ENCODE results near the gene DDX3X. TPM values are rescaled to one million over a fixed set of nuclear protein-coding genes. Genes with fewer than 3 reads are reported as not detected.
"Not testable (repeated sequence)": the region's sequence is repeated elsewhere in the genome, so short reads cannot be mapped to it uniquely, and the experiment has no call there.

DDX3X gene
- total RNA-seq, 2 experiments from 2014 or later: 275 to 291 TPM

GRCh38 chrX:41408576-41408975, 74.6 kb downstream of the DDX3X start:
- no peak for DNase-seq
- no peaks in the 10 kb centered on the region for H3K9me3 Mint-ChIP-seq
- no peaks in the 10 kb centered on the region for H3K4me1 Mint-ChIP-seq
- no peak overlapping the region for H3K4me3 Mint-ChIP-seq
- H3K27me3 Mint-ChIP-seq: no peaks in the 10 kb centered on the region
- no peaks in the 10 kb centered on the region for H3K36me3 Mint-ChIP-seq
- no peak overlapping the region for H3K27ac Mint-ChIP-seq

- DNase-seq: no peak
- H3K4me1 Mint-ChIP-seq: no peaks in the 10 kb centered on the region
- no peaks in the 10 kb centered on the region for H3K27me3 Mint-ChIP-seq
- no peaks in the 10 kb centered on the region for H3K9me3 Mint-ChIP-seq
- no peak overlapping the region for H3K27ac Mint-ChIP-seq
- no peak overlapping the region for H3K4me3 Mint-ChIP-seq
- H3K36me3 Mint-ChIP-seq: no peaks in the 10 kb centered on the region
Observed at GRCh38 chrX:41409006-41409405, 75.0 kb downstream of the DDX3X start.

- H3K4me3 Mint-ChIP-seq, H3K27me3 Mint-ChIP-seq, H3K9me3 Mint-ChIP-seq, H3K36me3 Mint-ChIP-seq, H3K27ac Mint-ChIP-seq, DNase-seq, H3K4me1 Mint-ChIP-seq: not testable (repeated sequence)
Observed at GRCh38 chrX:41411222-41411621, 77.3 kb downstream of the DDX3X start.

- H3K36me3 Mint-ChIP-seq: no peaks in the 10 kb centered on the region
- no peak overlapping the region for H3K27ac Mint-ChIP-seq
- no peaks in the 10 kb centered on the region for H3K27me3 Mint-ChIP-seq
- H3K9me3 Mint-ChIP-seq: no peaks in the 10 kb centered on the region
- H3K4me3 Mint-ChIP-seq: no peak overlapping the region
- H3K4me1 Mint-ChIP-seq: no peaks in the 10 kb centered on the region
- DNase-seq: no peak
Observed at GRCh38 chrX:41412261-41413081, 78.5 kb downstream of the DDX3X start.

Other genes starting within 250 kb of the DDX3X start
- gene USP9X, start 248.7 kb upstream of the DDX3X start, total RNA-seq: 10 to 100 TPM; 53.8 to 54.5 TPM
- not detected for gene NYX, start 113.2 kb downstream of the DDX3X start, total RNA-seq